Stimulated activated CD4-positive, alpha-beta T cell treated with anti-CD3 and anti-CD28 coated beads, Interleukin-15, amount 100 ng/mL, for 48 hours (primary cell): ENCODE data around the gene ANKS1A.
A peak's percentile ranks its signal among the peaks of the same experiment; 100 is the strongest.
"Not testable (repeated sequence)": the region's sequence is repeated elsewhere in the genome, so short reads cannot be mapped to it uniquely, and the experiment has no call there.

ENCODE experiments used
- DNase-seq, 2 donors: peaks; one replicate each; pipeline ENCODE4 v3.0.0-alpha.2; 2020; ENCODE audit warnings: low read depth in 2 of 2

Gene ANKS1A

DNA sequence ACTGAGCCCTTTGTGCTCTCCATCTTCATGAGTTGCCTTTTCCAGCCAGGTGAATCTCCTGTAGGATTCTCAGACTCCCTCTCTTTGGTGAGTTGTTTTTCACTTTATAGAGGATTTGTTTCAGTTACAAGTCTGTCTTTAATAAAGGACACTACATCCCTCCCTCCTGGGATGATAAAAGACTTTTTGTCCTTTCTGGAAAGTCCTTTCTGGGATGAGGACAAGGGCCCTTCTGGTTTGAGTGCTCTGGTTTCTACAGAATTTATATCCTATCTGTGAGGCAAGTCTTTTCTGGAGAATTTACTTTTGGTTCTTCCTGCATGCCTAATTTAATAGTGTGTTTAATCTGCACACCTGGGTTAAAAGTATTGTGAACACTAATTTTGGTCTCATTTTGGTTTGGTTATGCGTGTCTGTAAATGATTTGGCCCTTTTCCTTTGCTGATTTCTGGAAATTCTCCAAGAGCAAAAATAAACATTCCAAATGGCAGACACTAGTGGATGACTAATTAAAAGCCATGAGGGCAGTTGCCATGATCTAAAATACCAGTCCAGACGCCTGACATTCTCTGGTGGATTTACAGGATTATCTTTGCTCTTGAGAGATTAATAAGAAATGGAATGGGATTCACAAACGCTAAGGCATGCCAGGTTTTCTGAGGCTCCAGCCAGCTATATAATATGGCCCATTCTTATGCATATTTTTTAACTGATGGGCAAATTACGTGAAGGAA is 207.2 kb downstream of the ANKS1A start:
- DNase-seq: no peak

GRCh38 chr6:35099116-35099515 is 210.1 kb downstream of the ANKS1A start:
- no peak for DNase-seq

- no peak for DNase-seq
Measured at GRCh38 chr6:35105078-35105477, 216.0 kb downstream of the ANKS1A start.

DNA sequence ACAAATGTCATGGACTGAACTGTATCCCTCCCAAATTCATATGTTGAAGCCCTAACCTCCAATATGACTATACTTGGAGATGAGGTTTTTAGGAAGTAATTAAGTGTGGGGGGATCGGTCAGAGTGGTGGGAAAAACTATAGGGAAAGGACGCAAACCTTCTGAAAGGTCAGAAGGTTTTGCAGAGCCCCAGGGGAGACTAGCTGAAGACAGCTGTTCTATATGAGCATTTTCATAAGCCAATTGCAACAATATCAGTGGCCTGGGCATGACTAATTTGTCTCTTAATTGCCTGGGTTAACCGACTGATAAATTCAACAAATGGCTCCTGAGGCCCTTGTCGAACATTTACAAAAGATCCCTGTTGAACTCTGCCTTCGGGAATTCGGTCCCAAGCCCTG is 217.0 kb downstream of the ANKS1A start:
- DNase-seq: not testable (repeated sequence)

GRCh38 chr6:35107208-35107607 is 218.2 kb downstream of the ANKS1A start:
- DNase-seq: not testable (repeated sequence)

DNA sequence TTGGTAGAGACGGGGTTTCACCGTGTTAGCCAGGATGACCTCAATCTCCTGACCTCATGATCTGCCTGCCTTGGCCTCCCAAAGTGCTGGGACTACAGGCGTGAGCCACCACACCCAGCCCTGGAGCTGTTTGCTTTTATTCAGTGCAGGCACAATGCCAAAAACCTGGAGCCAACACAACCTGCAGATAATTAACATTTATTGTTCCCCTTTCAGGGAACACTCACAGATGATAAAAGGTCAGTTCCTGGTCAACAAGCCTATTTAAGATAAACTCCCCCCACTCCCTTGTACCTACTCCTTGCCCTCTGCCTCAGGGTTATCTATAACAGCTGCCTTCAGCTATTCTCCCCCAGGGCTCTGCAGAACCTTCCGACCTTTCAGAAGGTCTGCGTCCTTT is 218.7 kb downstream of the ANKS1A start:
- DNase-seq: not testable (repeated sequence)

DNA sequence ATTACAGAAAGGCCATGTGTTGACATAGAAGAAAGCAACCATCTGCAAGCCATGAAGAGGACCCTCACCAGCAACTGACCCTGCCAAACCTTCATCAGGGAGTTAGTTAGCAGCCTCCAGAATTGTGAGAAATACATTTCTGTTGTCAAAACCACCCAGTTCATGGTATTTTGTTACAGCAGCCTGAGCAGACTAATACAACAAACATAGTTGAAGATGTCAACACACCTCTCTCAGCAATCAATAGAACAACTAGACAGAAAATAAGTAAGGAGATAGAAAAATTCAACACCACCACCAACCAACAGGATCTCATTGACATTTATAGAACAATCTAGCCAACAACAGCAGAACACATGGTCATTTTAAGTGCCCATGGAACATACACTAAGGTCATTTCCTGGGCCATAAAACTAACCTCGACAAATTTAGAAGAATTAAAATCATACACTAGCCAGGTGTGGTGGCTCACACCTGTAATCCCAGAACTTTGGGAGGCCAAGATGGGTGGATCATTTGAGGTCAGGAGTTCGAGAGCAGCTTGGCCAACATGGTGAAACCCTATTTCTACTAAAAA is 219.3 kb downstream of the ANKS1A start:
- DNase-seq: no peak

GRCh38 chr6:35120746-35121145 is 231.7 kb downstream of the ANKS1A start:
- DNase-seq: no peak

GRCh38 chr6:35124356-35124755 is 235.3 kb downstream of the ANKS1A start:
- DNase-seq: no peak

DNA sequence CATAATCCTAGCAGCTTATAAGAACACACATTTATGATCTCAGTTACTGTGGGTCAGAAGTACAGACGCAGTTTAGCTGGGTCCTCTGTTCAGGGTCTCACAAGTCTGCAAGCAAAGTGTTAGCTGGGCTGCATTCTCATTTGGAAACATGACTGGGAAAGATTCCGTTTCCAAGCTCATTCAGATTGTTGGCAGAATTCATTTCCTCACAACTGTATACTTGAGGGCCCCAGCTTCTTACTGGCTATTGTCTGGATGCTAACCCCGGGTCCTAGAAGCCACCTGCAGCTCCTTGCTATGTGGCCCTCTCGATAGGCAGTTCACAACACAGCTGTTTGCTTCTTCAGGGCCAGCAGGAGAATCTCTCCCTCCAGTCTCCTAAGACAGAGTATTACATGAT is 239.0 kb downstream of the ANKS1A start:
- DNase-seq: no peak

DNA sequence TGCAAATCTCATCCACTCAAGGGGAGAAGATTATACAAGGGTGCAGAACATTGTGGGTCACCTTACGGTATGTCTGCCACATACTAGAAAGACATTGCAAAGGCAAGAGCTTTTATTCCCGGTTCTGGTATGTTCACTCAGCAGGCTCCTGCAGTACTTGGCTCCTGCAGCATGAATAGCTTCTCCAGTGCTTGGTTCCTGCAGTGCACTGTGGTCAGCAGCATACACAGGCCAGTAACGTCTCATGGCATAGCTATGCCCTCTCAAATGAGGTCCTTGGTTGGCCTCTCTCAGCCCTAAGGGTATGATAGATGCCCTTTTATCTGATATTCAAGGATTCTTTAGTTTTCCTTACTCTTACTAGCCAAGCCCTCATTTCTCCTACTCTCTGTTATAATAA is 239.4 kb downstream of the ANKS1A start:
- DNase-seq: no peak

DNA sequence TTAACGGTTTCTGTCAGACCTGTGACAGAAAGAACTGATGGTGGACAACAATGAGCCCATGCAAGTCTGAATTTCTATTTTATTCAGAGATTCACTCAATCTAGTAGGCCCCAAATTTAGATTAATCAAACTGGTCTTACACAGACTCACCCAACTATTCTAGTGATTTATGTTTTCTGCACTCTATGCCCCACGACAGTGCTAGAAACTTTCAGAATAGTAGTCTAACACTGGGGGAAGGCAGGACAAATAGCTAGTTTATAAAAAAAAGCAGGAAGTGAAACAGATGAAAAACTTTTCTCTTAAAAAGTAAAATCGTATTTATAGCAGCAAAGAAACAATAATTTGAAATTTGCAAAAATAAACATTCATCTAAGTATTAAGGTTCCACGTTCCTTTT is 247.1 kb downstream of the ANKS1A start:
- DNase-seq: no peak

DNA sequence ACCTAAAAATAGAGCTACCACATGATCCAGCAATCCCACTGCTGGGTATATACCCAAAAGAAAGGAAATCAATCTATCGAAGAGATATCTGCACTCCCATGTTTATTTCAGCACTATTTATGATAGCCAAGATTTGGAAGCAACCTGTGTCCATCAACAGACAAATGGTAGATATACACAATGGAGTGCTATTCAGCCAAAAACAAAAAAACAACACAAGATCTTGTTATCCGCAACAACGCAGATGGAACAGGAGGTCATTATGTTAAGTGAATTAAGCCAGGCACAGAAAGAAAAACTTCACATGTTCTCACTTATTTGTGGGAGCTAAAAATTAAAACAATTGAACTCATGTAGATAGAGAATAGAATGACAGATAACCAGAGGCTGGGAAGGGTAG is 249.1 kb downstream of the ANKS1A start:
- not testable (repeated sequence) for DNase-seq

DNA sequence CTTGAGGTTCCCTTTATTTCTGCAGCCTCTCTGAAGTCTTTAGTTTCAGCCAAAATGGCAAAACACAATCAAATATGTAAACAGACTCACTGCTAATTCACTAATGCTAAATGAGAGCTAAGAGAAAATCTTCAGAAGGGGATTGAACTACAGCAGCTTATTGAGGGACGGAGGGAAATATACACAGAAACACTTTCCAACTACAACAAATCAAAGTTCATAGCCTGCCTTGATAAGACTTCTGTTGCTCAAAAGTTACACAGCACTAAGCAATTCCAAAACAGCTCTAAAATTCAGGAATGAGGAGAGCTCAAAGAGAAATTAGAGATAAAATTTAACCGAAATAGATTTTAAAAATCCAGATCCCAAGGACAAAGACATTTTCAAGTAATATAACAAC is 250.4 kb downstream of the ANKS1A start:
- no peak for DNase-seq

GRCh38 chr6:35139924-35140638 is 251.0 kb downstream of the ANKS1A start:
- DNase-seq: peak in 1 of 2 donors; percentile 34

DNA sequence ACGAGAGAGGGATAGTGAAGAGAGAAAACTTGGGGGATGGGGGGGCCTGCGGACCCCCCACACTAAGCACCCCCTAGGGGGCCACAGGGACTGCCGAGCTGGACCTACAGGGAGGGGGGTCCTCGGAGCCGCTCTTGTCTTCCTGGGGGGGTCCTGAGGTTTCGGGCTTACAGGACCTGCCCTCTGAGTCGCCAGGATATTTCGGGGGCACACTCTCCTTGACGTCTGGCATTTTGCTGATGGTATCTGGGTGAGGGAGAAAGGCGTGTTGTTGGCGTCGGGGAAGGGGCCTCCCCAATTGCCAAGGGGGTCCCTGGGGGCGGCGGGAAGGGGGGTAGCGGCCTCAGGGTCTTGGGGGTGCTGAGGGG is 251.6 kb downstream of the ANKS1A start:
- DNase-seq: no peak
